ENCODE data around the gene MBNL2.

MBNL2 gene

DNA sequence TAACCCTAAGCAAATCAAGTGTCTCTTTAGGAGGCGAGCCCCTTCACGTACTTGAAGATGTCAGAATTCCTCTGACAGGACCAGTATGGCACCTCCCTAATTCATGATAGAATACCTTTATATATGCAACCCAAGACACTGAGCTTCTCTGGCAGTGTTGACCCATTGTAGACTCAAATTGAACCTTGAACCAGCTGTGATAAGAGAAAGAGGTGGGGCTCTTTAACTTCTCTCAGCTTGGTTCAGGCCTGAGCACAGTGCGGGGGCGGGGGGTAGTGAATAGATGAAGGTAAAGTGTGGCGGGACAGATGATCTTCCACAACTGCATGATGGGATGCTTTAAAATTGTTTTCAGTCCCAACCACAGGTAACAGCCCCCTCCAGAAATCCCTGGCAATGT lies 12.1 kb downstream of the MBNL2 start:
- no peak overlapping the region for H2AFZ ChIP-seq (ENCODE audit: low read depth)
- no peaks in the 10 kb centered on the region for H3K79me2 ChIP-seq (ENCODE audit: insufficient read depth, low read depth)
- H3K27ac ChIP-seq, result no peak overlapping the region
- H3K27me3 ChIP-seq (ENCODE audit: insufficient read depth, low read depth), result no peaks in the 10 kb centered on the region
- no peaks in the 10 kb centered on the region for H4K20me1 ChIP-seq (ENCODE audit: insufficient read depth)
- H3K4me3 ChIP-seq (IDR thresholded peaks at IDR 0.05; ENCODE audit: insufficient read depth, low read depth, low read length), result no peak overlapping the region
- H3K4me1 ChIP-seq (ENCODE audit: low read depth, poor library complexity, severe bottlenecking), result no peaks in the 10 kb centered on the region
- TF ChIP-seq, protein P1, sequence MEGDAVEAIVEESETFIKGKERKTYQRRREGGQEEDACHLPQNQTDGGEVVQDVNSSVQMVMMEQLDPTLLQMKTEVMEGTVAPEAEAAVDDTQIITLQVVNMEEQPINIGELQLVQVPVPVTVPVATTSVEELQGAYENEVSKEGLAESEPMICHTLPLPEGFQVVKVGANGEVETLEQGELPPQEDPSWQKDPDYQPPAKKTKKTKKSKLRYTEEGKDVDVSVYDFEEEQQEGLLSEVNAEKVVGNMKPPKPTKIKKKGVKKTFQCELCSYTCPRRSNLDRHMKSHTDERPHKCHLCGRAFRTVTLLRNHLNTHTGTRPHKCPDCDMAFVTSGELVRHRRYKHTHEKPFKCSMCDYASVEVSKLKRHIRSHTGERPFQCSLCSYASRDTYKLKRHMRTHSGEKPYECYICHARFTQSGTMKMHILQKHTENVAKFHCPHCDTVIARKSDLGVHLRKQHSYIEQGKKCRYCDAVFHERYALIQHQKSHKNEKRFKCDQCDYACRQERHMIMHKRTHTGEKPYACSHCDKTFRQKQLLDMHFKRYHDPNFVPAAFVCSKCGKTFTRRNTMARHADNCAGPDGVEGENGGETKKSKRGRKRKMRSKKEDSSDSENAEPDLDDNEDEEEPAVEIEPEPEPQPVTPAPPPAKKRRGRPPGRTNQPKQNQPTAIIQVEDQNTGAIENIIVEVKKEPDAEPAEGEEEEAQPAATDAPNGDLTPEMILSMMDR (conservative IDR thresholded peaks at IDR 0.05; ENCODE audit: low read depth, low read length), result no peak
- H3K36me3 ChIP-seq (ENCODE audit: insufficient read depth), result no peaks in the 10 kb centered on the region
- H3K4me2 ChIP-seq, result no peak overlapping the region
- no peak overlapping the region for H3K9ac ChIP-seq

DNA sequence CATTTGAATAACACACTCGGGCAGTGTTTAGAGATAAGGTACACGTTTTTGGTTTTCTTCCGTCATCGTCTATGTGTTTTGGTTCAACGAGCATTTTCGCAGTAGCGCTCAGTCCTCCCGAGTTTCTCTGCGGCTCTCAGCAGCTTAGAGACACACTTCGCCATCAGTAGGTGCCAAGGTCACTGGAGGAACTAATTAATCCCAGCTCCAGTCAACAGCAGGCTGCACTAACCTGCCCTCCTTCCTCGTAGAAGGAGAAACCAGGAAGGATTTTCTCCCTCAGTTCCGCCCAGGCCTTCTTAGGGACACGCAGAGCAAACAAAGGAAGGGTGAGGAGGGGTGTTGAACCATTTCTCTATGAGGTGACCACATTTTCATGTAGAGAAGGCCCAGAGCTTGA lies 12.6 kb downstream of the MBNL2 start:
- Histone ChIP-seq H3K9ac (no peak overlapping the region), H3K27me3 (ENCODE audit: insufficient read depth, low read depth) (no peaks in the 10 kb centered on the region), H3K27ac (no peak overlapping the region), H3K4me1 (ENCODE audit: low read depth, poor library complexity, severe bottlenecking) (no peaks in the 10 kb centered on the region), H4K20me1 (ENCODE audit: insufficient read depth) (no peaks in the 10 kb centered on the region), H3K4me3 (IDR thresholded peaks at IDR 0.05; ENCODE audit: insufficient read depth, low read depth, low read length) (no peak overlapping the region), H2AFZ (ENCODE audit: low read depth) (no peak overlapping the region), H3K4me2 (no peak overlapping the region), H3K36me3 (ENCODE audit: insufficient read depth) (no peaks in the 10 kb centered on the region), H3K79me2 (ENCODE audit: insufficient read depth, low read depth) (no peaks in the 10 kb centered on the region)
- TF ChIP-seq, protein P1 (conservative IDR thresholded peaks at IDR 0.05; ENCODE audit: low read depth, low read length), result no peak

DNA sequence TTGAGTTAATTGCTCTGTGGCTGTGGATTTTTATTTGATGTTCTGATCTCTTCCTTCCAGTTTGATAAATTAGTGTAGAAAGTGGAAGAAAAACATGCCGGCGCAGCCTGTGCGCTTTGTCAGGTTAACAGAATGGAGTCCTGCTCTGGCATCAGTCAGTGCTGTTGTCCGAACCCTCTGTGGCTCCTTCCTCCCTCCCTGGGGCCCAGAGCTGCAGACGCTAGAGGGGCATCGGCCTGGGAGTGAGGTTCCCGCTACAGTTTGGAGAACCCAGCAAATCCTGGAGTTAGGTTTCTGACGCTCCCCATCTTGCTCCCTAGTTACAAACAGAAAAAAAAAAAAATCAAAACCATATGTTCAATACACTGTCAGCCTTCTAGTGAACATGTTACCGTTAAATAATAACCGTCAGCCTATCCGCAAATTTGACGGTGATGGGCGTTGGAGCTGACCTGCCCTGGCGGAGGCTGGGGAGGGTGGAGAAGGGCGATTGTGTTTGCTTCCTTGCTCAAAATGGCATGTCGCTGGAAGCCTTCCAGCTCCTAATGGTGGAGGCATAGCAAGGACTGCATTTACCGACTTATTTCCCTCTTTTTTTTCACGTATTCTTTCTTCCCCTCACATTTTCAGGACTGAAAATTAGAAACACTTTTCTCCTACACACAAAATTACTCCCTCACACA lies 13.6 kb downstream of the MBNL2 start:
- H3K79me2 ChIP-seq (ENCODE audit: insufficient read depth, low read depth), result no peaks in the 10 kb centered on the region
- H4K20me1 ChIP-seq (ENCODE audit: insufficient read depth), result no peaks in the 10 kb centered on the region
- no peak overlapping the region for H2AFZ ChIP-seq (ENCODE audit: low read depth)
- no peak overlapping the region for H3K27ac ChIP-seq
- TF ChIP-seq, protein P1 (conservative IDR thresholded peaks at IDR 0.05; ENCODE audit: low read depth, low read length), result no peak
- H3K4me2 ChIP-seq, result no peak overlapping the region
- H3K4me1 ChIP-seq (ENCODE audit: low read depth, poor library complexity, severe bottlenecking), result no peaks in the 10 kb centered on the region
- no peak overlapping the region for H3K9ac ChIP-seq
- H3K27me3 ChIP-seq (ENCODE audit: insufficient read depth, low read depth), result no peaks in the 10 kb centered on the region
- no peak overlapping the region for H3K4me3 ChIP-seq (IDR thresholded peaks at IDR 0.05; ENCODE audit: insufficient read depth, low read depth, low read length)
- H3K36me3 ChIP-seq (ENCODE audit: insufficient read depth), result no peaks in the 10 kb centered on the region

DNA sequence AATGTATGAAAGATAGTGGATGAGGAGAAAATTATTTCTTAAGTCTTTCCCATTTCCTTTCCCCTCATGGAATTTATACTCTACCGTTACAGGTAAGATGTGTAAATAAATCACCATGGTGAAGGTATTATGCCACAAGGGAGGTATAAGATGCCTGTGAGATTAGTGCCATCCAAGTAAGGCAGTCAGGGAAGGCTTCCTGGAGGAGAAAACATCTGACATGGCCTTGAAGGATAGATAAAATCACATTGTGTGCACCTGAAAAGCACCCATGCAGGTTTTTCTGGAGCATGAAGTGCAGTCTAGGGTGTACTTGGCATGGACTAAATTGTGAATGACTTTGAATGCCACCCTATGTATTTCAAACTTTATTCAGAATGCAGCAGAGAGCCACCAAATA lies 15.3 kb downstream of the MBNL2 start:
- no peaks in the 10 kb centered on the region for H3K79me2 ChIP-seq (ENCODE audit: insufficient read depth, low read depth)
- H3K4me2 ChIP-seq, result no peak overlapping the region
- H4K20me1 ChIP-seq (ENCODE audit: insufficient read depth), result no peaks in the 10 kb centered on the region
- H3K27me3 ChIP-seq (ENCODE audit: insufficient read depth, low read depth), result no peaks in the 10 kb centered on the region
- H2AFZ ChIP-seq (ENCODE audit: low read depth), result no peak overlapping the region
- H3K4me1 ChIP-seq (ENCODE audit: low read depth, poor library complexity, severe bottlenecking), result no peaks in the 10 kb centered on the region
- H3K4me3 ChIP-seq (IDR thresholded peaks at IDR 0.05; ENCODE audit: insufficient read depth, low read depth, low read length), result no peak overlapping the region
- no peaks in the 10 kb centered on the region for H3K36me3 ChIP-seq (ENCODE audit: insufficient read depth)
- H3K9ac ChIP-seq, result no peak overlapping the region
- no peak overlapping the region for H3K27ac ChIP-seq
- TF ChIP-seq, protein P1 (conservative IDR thresholded peaks at IDR 0.05; ENCODE audit: low read depth, low read length), result no peak

Measured in KMS-11 (cell line).